Measurements from ENCODE around the gene SMNDC1.

GRCh38 chr10:110344622-110345021 lies 39.9 kb upstream of the SMNDC1 start:
- TF ChIP-seq EGR1 (IDR thresholded peaks at IDR 0.05; ENCODE audit: low read depth in 2 of 2) = no peak
- no peak for TF ChIP-seq REST (IDR thresholded peaks at IDR 0.05)
- no peak for TF ChIP-seq CTCF (IDR thresholded peaks at IDR 0.05; ENCODE audit: low read depth, low read length, missing input control)
- TF ChIP-seq GABPA (IDR thresholded peaks at IDR 0.05 in 1 of 2, conservative IDR thresholded peaks at IDR 0.05 in 1 of 2) = no peak
- no peak for TF ChIP-seq YY1 (IDR thresholded peaks at IDR 0.05)
- TF ChIP-seq RAD21 (IDR thresholded peaks at IDR 0.05) = no peak
- TF ChIP-seq SP1 (IDR thresholded peaks at IDR 0.05) = no peak
- no peak for TF ChIP-seq TAF1 (conservative IDR thresholded peaks at IDR 0.05)
- no peak for TF ChIP-seq ATF3 (IDR thresholded peaks at IDR 0.05)
- TF ChIP-seq FOXA1 (IDR thresholded peaks at IDR 0.05) = no peak
- TF ChIP-seq MAX (IDR thresholded peaks at IDR 0.05) = no peak
- TF ChIP-seq ZBTB33 (IDR thresholded peaks at IDR 0.05) = no peak
- TF ChIP-seq JUND (IDR thresholded peaks at IDR 0.05) = no peak
- no peak for TF ChIP-seq RXRA (IDR thresholded peaks at IDR 0.05)

Data from liver (tissue), 3 donors.